GM10248 (cell line): ENCODE results near the gene DAB2IP.

ENCODE experiments used
- CTCF ChIA-PET: fragments of 300-600 bp; sonication (Branson Sonifier 250); formaldehyde crosslinking; extraction: SDS; loops from one replicate; lab custom pipeline; 2021; ENCODE audit warnings: antibody characterized with exemption; lab: Yijun Ruan, JAX
- POLR2A ChIA-PET: fragments of 350-650 bp; sonication (Branson Sonifier 250); formaldehyde crosslinking; extraction: SDS; loops from one replicate; lab custom pipeline; 2020; ENCODE audit warnings: antibody characterized with exemption; lab: Yijun Ruan, JAX
- DNase-seq: peaks from one replicate; pipeline ENCODE4 v3.0.0; 2012; ENCODE audit errors: extremely low spot score
- TF ChIP-seq, protein P1 (sequence below): IDR thresholded peaks from 2 replicates; pipeline ENCODE4 v1.5.1; 2012; ENCODE audit warnings: mild to moderate bottlenecking, low read depth; ENCODE audit errors: extremely low read depth, missing control alignments, control extremely low read depth

The DAB2IP gene

GRCh38 chr9:121667214-121667613 lies 15.8 kb downstream of the DAB2IP start:
- ChIA-PET POLR2A (no interaction called here), CTCF (interaction anchor here (1.5 kb wide), 1 partner anchor 14 kb away, joined by 3 read pairs; no protein-coding TSS in a partner anchor)
- TF ChIP-seq, protein P1, sequence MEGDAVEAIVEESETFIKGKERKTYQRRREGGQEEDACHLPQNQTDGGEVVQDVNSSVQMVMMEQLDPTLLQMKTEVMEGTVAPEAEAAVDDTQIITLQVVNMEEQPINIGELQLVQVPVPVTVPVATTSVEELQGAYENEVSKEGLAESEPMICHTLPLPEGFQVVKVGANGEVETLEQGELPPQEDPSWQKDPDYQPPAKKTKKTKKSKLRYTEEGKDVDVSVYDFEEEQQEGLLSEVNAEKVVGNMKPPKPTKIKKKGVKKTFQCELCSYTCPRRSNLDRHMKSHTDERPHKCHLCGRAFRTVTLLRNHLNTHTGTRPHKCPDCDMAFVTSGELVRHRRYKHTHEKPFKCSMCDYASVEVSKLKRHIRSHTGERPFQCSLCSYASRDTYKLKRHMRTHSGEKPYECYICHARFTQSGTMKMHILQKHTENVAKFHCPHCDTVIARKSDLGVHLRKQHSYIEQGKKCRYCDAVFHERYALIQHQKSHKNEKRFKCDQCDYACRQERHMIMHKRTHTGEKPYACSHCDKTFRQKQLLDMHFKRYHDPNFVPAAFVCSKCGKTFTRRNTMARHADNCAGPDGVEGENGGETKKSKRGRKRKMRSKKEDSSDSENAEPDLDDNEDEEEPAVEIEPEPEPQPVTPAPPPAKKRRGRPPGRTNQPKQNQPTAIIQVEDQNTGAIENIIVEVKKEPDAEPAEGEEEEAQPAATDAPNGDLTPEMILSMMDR: no peak
- DNase-seq: no peak

DNA sequence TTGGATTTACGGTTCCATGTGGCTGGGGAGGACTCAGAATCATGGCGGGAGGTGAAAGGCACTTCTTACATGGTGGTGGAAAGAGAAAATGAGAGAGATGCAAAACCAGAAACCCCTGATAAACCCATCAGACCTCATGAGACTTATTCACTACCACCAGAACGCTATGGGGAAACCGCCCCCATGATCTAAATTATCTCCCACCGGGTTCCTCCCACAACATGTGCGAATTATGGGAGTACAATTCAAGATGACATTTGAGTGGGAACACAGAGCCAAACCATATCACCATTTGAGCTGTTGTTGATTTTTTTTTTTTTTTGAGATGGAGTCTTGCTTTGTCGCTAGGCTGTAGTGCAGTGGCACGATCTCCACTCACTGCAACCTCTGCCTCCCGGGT lies 16.5 kb downstream of the DAB2IP start:
- TF ChIP-seq, protein P1: no peak
- CTCF ChIA-PET: no interaction called here
- no peak for DNase-seq
- POLR2A ChIA-PET: no interaction called here

DNA sequence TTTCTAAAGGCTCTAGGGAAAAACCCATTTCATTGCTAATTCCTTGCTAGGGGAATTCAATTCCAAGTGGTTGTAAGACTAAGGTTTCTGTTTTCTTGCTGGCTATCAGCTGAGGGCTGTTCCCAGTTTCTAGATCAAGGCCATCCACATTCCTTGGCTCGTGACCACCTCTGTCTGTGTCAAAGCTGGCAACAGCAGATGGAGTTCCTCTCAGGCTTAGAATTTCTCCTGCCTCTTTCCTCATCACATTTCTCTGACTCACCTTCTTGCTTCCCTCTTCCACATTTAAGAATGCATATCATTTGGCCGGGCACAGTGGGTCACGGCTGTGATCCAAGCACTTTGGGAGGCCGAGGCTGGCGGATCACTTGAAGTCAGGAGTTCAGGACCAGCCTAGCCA lies 19.0 kb downstream of the DAB2IP start:
- POLR2A ChIA-PET: no interaction called here
- TF ChIP-seq, protein P1: no peak
- DNase-seq: no peak
- CTCF ChIA-PET: interaction anchor here (1.7 kb wide), 1 partner anchor 51 kb away, joined by 4 read pairs; no protein-coding TSS in a partner anchor

DNA sequence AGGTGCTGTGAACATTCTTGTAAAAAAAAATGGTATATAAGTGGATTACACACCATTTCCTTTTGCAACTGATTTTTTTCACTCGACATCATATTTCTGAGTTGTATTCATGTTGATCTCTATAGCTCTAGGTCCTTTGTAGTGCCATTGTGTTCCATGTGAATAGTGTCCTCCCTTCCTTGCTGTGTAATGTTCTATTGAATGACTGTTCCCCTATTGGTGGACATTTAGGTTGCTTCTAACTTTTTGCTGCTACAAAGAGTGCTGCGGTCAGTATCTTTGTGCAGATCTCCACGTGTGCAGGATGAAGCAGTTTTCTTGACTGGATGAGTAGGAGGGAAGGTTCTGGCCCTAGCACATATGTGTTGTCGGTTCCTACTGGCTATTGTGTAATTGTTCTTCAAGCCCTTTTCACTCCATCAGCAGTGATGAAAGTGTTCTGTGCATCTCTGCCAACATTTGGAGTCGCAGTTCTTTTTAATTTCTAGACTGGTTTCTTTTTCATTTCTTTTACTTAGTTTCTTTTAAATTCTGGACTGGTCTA lies 20.2 kb downstream of the DAB2IP start:
- TF ChIP-seq, protein P1: no peak
- no peak for DNase-seq
- ChIA-PET POLR2A (no interaction called here), CTCF (no interaction called here)

GRCh38 chr9:121672213-121672612 lies 20.8 kb downstream of the DAB2IP start:
- POLR2A ChIA-PET: no interaction called here
- CTCF ChIA-PET: no interaction called here

DNA sequence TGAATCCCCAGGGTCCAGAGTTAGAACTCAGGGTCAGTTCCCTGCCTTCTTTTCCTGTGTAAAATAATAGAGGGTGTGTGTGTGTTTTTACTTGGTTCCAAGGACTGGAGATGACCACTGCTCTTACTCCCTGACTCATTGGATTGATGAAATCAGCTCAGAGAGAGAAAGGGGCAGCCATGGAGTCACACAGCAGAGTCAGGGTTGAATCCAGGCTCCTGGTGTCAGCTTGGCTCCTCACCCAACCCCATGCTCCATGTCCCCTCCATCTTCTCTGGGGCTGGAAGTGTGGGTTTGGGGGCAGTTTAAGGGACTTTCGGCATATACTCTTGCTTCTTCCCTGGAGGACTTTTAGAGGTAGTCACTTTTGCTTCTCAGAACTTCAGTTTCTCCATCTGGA lies 21.6 kb downstream of the DAB2IP start:
- ChIA-PET POLR2A (no interaction called here), CTCF (interaction anchor here (0.9 to 3.0 kb wide), 2 partner anchors 11 to 14 kb away, joined by 4 to 10 read pairs; no protein-coding TSS in a partner anchor)
- DNase-seq: no peak
- TF ChIP-seq, protein P1: no peak

More at GRCh38 chr9:121672213-121672612, 20.8 kb downstream of the DAB2IP start:
- no peak for DNase-seq
- TF ChIP-seq, protein P1: no peak
